Measurements from ENCODE around the gene NXPH1.

DNA sequence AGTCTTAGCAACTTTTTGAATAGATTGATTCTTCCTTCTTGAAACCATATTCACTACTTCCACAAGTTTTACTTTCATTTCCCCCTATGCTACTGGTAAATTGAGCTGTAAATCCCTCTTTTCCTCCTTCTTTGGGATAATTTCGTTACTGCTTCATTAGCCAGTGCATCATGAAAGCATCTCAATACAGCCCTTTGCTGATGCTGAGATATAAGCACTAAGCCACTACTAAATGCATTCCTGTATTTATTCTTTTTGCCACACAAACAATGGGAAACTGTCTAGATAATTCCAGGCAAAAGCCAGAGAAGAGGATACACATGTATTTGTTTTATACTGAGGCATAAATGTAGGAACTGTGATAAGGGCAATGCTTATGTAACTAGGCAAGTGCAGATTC lies 313.9 kb downstream of the NXPH1 start:
- no peak for TF ChIP-seq SPI1 (IDR thresholded peaks at IDR 0.05; ENCODE audit: low read depth, low read length)
- no peak for TF ChIP-seq POLR2AphosphoS5 (IDR thresholded peaks at IDR 0.05; ENCODE audit: low read depth, low read length)
- TF ChIP-seq PAX5 (IDR thresholded peaks at IDR 0.05; ENCODE audit: insufficient read depth, low read length, severe bottlenecking), result no peak
